GM20431 (cell line): ENCODE results near the gene WHAMM.
"Not testable (repeated sequence)": the region's sequence is repeated elsewhere in the genome, so short reads cannot be mapped to it uniquely, and the experiment has no call there.

Experiments used
- in situ Hi-C: fragments of 300-500 bp; cut with MseI, MboI; formaldehyde crosslinking; loops from one replicate; pipeline ENCODE4 v1.15.0; 2020; ENCODE audit warnings: low sequenced_read_pairs; ENCODE audit not compliant: unreplicated experiment

The WHAMM gene

GRCh38 chr15:82858932-82859331 lies 49.5 kb downstream of the WHAMM start:
- in situ Hi-C loops, result no loop called here

GRCh38 chr15:82862886-82863285 lies 53.5 kb downstream of the WHAMM start:
- in situ Hi-C loops, result no loop called here

- in situ Hi-C loops, result no loop called here
These were observed 55.5 kb downstream of the WHAMM start for GRCh38 chr15:82864967-82865366.

- in situ Hi-C loops, result not testable (repeated sequence)
These were observed 56.2 kb downstream of the WHAMM start for GRCh38 chr15:82865581-82865980.

DNA sequence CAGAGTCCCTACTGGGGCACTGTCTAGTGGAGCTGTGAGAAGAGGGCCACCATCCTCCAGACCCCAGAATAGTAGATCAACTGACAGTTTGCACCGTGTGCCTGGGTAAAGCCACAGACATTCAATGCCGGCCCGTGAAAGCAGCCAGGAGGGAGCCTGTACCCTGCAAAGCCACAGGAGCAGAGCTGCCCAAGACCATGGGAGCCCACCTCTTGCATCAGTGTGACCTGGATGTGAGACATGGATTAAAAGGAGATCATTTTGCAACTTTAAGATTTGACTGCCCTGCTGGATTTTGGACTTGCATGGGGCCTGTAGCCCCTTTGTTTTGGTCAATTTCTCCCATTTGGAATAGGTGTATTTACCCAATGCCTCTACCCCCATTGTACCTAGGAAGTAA lies 56.6 kb downstream of the WHAMM start:
- in situ Hi-C loops, result not testable (repeated sequence)

GRCh38 chr15:82870727-82871320 lies 61.4 kb downstream of the WHAMM start:
- in situ Hi-C loops, result no loop called here

DNA sequence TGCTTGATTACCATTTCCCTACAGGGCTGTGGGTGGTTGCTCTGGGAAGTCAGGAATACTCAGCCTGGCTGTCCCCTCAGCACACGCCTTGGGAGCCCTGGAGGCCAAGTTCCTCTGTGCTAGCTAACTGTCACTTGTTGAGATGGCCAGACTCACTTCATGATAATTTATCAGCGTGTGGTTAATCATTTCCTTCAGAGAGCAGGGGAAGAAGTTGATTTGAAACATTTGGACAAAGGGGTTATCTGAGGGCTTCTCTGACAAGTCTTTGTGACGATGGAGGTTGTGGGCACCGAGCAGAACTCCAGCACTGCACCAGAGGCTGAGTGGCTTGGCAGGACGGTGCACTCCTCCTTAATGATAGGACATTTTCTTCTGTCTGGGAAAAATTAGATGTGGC lies 61.9 kb downstream of the WHAMM start:
- in situ Hi-C loops, result no loop called here

- in situ Hi-C loops, result no loop called here
These were observed 62.5 kb downstream of the WHAMM start for GRCh38 chr15:82871832-82872484.

DNA sequence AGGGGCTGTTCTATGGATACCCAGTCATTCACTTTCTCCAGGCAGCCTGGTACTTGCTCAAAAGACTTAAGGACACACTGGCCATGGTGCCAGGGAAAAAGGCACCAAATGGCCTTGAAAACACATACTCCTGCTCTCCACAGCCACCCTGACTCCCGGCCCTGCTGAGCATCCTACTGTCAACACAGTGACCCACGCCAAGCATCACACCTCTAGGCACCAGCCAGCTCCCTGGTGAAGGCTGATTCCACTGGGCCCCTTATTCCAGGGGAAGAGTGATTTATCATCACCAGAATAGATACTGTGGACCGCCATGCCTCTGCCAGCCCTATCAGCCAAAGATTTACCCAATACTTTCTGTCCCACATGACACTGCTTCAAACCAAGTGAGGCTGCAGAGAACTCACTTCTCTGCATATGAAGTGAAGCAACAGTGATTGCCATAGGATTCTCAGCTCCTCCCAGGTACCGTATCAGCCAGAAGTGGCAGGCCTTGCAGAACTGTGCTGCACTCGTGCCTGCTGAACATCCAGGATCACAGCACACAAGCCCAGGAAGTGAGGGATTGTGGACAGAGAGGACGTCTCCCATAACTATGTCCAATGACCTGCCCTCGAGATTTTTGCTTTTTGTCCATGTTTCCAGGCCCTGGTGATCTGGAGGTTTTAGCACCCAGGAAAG lies 63.7 kb downstream of the WHAMM start:
- in situ Hi-C loops, result no loop called here

GRCh38 chr15:82874267-82874666 lies 64.8 kb downstream of the WHAMM start:
- in situ Hi-C loops, result no loop called here

DNA sequence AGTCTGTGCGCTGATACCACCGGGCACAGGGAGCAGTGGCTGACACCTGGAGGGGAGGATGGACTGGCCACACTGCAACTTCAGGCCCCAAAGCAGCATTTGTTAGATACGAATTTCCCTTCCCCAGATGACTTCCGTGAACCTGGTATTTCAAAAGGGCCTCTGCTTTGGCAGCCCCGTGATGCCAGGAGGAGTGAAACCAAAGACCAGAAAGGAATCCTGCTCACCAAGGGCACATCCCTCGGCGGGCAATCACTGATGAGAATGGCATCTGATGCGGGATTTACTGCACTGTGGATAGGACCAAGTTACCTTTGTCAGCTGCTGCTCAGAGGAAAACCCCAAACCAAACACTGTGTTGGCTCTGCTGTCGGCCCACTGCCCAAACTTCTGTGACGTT lies 65.5 kb downstream of the WHAMM start:
- in situ Hi-C loops, result no loop called here

- in situ Hi-C loops, result no loop called here
These were observed 66.1 kb downstream of the WHAMM start for GRCh38 chr15:82875411-82876003.

GRCh38 chr15:82877825-82878224 lies 68.4 kb downstream of the WHAMM start:
- in situ Hi-C loops, result no loop called here

DNA sequence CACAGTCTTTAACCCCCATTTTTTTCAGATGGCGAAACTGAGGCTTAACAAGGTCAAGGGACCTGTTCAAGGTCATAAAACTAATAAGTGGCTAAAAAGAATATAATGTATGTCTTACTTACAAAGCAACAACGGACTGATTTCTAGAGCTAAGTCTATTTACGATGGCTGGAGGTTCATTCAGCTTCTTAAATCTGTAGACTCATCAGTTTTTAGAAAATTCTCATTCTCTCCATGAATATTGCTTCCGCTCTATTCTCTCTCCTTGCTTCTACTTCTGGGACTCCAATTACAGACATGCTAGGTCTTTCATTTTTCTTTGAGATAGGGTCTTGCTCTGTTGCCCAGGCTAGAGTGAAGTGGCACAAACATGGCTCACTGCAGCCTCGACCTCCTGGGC lies 68.9 kb downstream of the WHAMM start:
- in situ Hi-C loops, result no loop called here

DNA sequence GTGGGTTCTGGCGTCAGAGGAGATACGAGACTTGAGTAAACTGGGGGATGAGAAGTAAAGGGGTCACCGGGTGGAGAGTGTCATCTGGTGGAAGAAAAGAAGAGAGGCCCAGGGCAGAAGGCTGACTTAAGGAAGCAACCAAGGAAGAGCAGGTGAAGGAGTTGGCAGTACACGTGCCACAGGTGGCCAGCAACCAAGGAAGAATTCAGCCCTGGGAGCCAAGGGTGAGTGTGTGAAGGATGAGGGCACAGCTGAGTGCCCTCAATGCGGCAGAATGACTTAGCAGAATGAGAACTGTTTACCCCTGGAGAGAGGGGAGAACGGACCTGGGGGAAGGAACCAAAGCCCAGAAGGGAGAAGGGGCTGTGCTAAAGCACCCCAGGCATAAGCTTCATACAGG lies 71.3 kb downstream of the WHAMM start:
- in situ Hi-C loops, result no loop called here

GRCh38 chr15:82881747-82882146 lies 72.3 kb downstream of the WHAMM start:
- in situ Hi-C loops, result no loop called here

- in situ Hi-C loops, result no loop called here
These were observed 73.0 kb downstream of the WHAMM start for GRCh38 chr15:82882273-82882928.
